Diencephalon (tissue), 1 donor: ENCODE measurements around the gene CLGN. TPM values are rescaled to one million over a fixed set of nuclear protein-coding genes. Genes with fewer than 3 reads are reported as not detected.

Experiments
- total RNA-seq: library from RNA; depleted of rRNA; stranded (reverse); fragments of >200 nt; gene quantifications from one replicate; pipeline ENCODE4 v1.2.3, GENCODE V29; 2014

Gene CLGN
- total RNA-seq = 10.8 TPM

GRCh38 chr4:140427106-140427918 lies at the start of gene CLGN:
TSS of gene CLGN (minus strand) at chr4:140427648. CDS start at chr4:140413078, 14,570 bp downstream.

GRCh38 chr4:140373328-140374129 lies 53.9 kb downstream of the CLGN start, which contains the start of gene SCOC:
TSS of gene SCOC (plus strand) at chr4:140373646. CDS start at chr4:140379171, 5,525 bp downstream.

Other genes with a start within 250 kb of the CLGN start
- gene SCOC, start 54.0 kb downstream of the CLGN start, total RNA-seq = 235 TPM
- gene MGAT4D, start 70.6 kb upstream of the CLGN start, total RNA-seq = under 0.01 TPM
- 58.6 TPM for gene ELMOD2, start 96.5 kb upstream of the CLGN start, total RNA-seq
- gene UCP1, start 141.3 kb upstream of the CLGN start, total RNA-seq = 0.23 TPM